A549 (cell line): Measurements from ENCODE around the gene MMP14. TPM values are rescaled to one million over a fixed set of nuclear protein-coding genes. Genes with fewer than 3 reads are reported as not detected.
A peak's percentile ranks its signal among the peaks of the same experiment; 100 is the strongest.

ENCODE experiments used
- ATAC-seq, 2 experiments: fragments of 200-7000 bp in 1 of 2; fragments of >200 bp in 1 of 2; cut with Nextera tagmentation in 1 of 2; cut with Tn5 transposase in 1 of 2; 3 replicates each; pipeline versions ENCODE4 v1.8.0 to v1.9.1; 2018 to 2020; ENCODE audit warnings: mild to moderate bottlenecking in 1 of 2, moderate library complexity in 1 of 2
- CTCF ChIA-PET: fragments of 300-600 bp; sonication (Branson Sonifier 250); formaldehyde crosslinking; extraction: SDS; loops from one replicate; lab custom pipeline; 2021; ENCODE audit warnings: antibody characterized with exemption, inconsistent platforms; lab: Yijun Ruan, JAX
- POLR2A ChIA-PET: fragments of 350-600 bp; formaldehyde crosslinking; extraction: SDS; loops from one replicate; lab custom pipeline; 2021; ENCODE audit warnings: antibody characterized with exemption, inconsistent platforms; lab: Yijun Ruan, JAX
- DNase-seq, 2 experiments: peaks; one replicate each; pipeline versions ENCODE4 v3.0.0 to v3.0.0-alpha.2; 2011 to 2016; ENCODE audit warnings: low read depth in 1 of 2, low spot score in 1 of 2
- FAIRE-seq: peaks from 2 replicates; lab custom pipeline; 2011; peaks lifted over from hg19 to GRCh38; lab: Jason Lieb, UNC
- H3K27ac ChIP-seq, 2 experiments: fragments of >200 bp; sonication (Bioruptor Twin); formaldehyde crosslinking; 3 replicates each; pipeline ENCODE4 v1.5.1; 2016 to 2017
- H3K4me1 ChIP-seq: fragments of >200 bp; sonication (Bioruptor Twin); formaldehyde crosslinking; 3 replicates; pipeline ENCODE4 v1.6.1; 2016
- H3K4me2 ChIP-seq: fragments of >200 bp; sonication (Bioruptor Twin); formaldehyde crosslinking; 3 replicates; pipeline ENCODE4 v1.6.1; 2016
- H3K4me3 ChIP-seq: fragments of >200 bp; sonication (Bioruptor Twin); formaldehyde crosslinking; 3 replicates; pipeline ENCODE4 v1.5.1; 2016
- H3K9me3 ChIP-seq: fragments of >200 bp; sonication (Bioruptor Twin); formaldehyde crosslinking; 3 replicates; pipeline ENCODE4 v1.6.1; 2016
- CBX2 ChIP-seq: fragments of 200-600 bp; sonication (generic); IDR thresholded peaks from 2 replicates; pipeline ENCODE4 v1.6.1; 2016; ENCODE audit warnings: low read depth, mild to moderate bottlenecking, borderline replicate concordance
- CBX8 ChIP-seq: fragments of 200-600 bp; sonication (generic); IDR thresholded peaks from 2 replicates; pipeline ENCODE4 v1.6.1; 2016
- CTCF ChIP-seq: fragments of >200 bp; sonication (Bioruptor Twin); formaldehyde crosslinking; IDR thresholded peaks from 3 replicates; pipeline ENCODE4 v1.5.1; 2016
- EP300 ChIP-seq, 2 experiments: fragments of >200 bp; sonication (Bioruptor Twin); formaldehyde crosslinking; IDR thresholded peaks; 2 replicates in 1 of 2; 3 replicates in 1 of 2; pipeline ENCODE4 v1.6.1; 2016 to 2017
- ESRRA ChIP-seq: fragments of 150-350 bp; IDR thresholded peaks from 2 replicates; pipeline ENCODE4 v1.6.1; 2014; ENCODE audit warnings: mild to moderate bottlenecking, low read length, borderline replicate concordance
- FOSL2 ChIP-seq, 2 experiments: fragments of 450-650 bp in 1 of 2; fragments of >200 bp in 1 of 2; sonication (Bioruptor Twin) in 1 of 2; formaldehyde crosslinking; IDR thresholded peaks; 2 replicates each; pipeline versions ENCODE4 v1.5.0 to v1.6.1; 2016 to 2020; ENCODE audit warnings: mild to moderate bottlenecking in 1 of 2, moderate library complexity in 1 of 2
- FOXS1 ChIP-seq: fragments of 250-450 bp; sonication (Bioruptor Pico); IDR thresholded peaks from 2 replicates; pipeline ENCODE4 v1.5.0; 2020; ENCODE audit warnings: mild to moderate bottlenecking, moderate library complexity
- HEYL ChIP-seq: fragments of 250-450 bp; sonication (Bioruptor Pico); IDR thresholded peaks from 2 replicates; pipeline ENCODE4 v1.8.0; 2021; ENCODE audit warnings: mild to moderate bottlenecking, moderate library complexity
- HOXB13 ChIP-seq: fragments of 250-450 bp; sonication (Bioruptor Pico); IDR thresholded peaks from 2 replicates; pipeline ENCODE4 v1.5.0; 2020; ENCODE audit warnings: low read depth, mild to moderate bottlenecking, moderate library complexity
- JUN ChIP-seq, 2 experiments: fragments of >200 bp; sonication (Bioruptor Twin); formaldehyde crosslinking; IDR thresholded peaks; 2 replicates in 1 of 2; 3 replicates in 1 of 2; pipeline ENCODE4 v1.6.1; 2016 to 2017
- JUNB ChIP-seq: fragments of >200 bp; sonication (Bioruptor Twin); formaldehyde crosslinking; IDR thresholded peaks from 2 replicates; pipeline ENCODE4 v1.6.1; 2016
- KDM1A ChIP-seq: fragments of 200-600 bp; sonication (generic); IDR thresholded peaks from 2 replicates; pipeline ENCODE4 v1.6.1; 2016; ENCODE audit warnings: low read depth, mild to moderate bottlenecking
- MAFK ChIP-seq: fragments of 450-650 bp; IDR thresholded peaks from 2 replicates; pipeline ENCODE4 v1.6.1; 2014; ENCODE audit not compliant: partially characterized antibody
- MAX ChIP-seq: IDR thresholded peaks from 2 replicates; pipeline ENCODE4 v1.6.1; 2012
- MYC ChIP-seq: IDR thresholded peaks from 2 replicates; pipeline ENCODE4 v1.6.1; 2012; ENCODE audit warnings: mild to moderate bottlenecking, inconsistent platforms, low read length, improper control_type of control experiment, borderline replicate concordance
- NPAS2 ChIP-seq: fragments of 250-450 bp; sonication (Bioruptor Pico); IDR thresholded peaks from 2 replicates; pipeline ENCODE4 v1.8.0; 2022; ENCODE audit warnings: mild to moderate bottlenecking, moderate library complexity, borderline replicate concordance
- NR3C1 ChIP-seq: fragments of >200 bp; sonication (Bioruptor Twin); formaldehyde crosslinking; IDR thresholded peaks from 3 replicates; pipeline ENCODE4 v1.6.1; 2017
- PHF8 ChIP-seq: fragments of 200-600 bp; sonication (generic); IDR thresholded peaks from 2 replicates; pipeline ENCODE4 v1.6.1; 2016; ENCODE audit warnings: low read depth, mild to moderate bottlenecking, antibody characterized with exemption, moderate library complexity, borderline replicate concordance
- POLR2A ChIP-seq: IDR thresholded peaks from 2 replicates; pipeline ENCODE4 v1.6.1; 2012; ENCODE audit warnings: mild to moderate bottlenecking, low read length
- POLR2AphosphoS2 ChIP-seq: conservative IDR thresholded peaks from 2 replicates; pipeline ENCODE4 v1.6.1; 2012; ENCODE audit warnings: low read length, improper control_type of control experiment, inconsistent platforms
- ZC3H11A ChIP-seq: fragments of 450-650 bp; IDR thresholded peaks from 2 replicates; pipeline ENCODE4 v1.6.1; 2014; ENCODE audit warnings: antibody characterized with exemption, mild to moderate bottlenecking
- ZNF302 ChIP-seq: fragments of 250-450 bp; sonication (Bioruptor Pico); IDR thresholded peaks from 2 replicates; pipeline ENCODE4 v1.9.0; 2021; ENCODE audit warnings: inconsistent platforms, mild to moderate bottlenecking, moderate library complexity
- WGBS: methylation state at CpG from one replicate; pipeline ENCODE4 v1.1.6; 2017; ENCODE audit errors: missing lambda C conversion rate; 5-methylcytosine and 5-hydroxymethylcytosine counted together
- polyA plus RNA-seq, 4 experiments: library from polyadenylated mRNA; depleted of rRNA in 3 of 4; stranded (reverse); fragments of >200 nt; fragmentation: RNase III in 1 of 4; extraction: RNeasy Plus Mini Kit Qiagen cat#74134 plus additional on column Dnase treatment in 1 of 4; gene quantifications; 2 replicates in 3 of 4; 3 replicates in 1 of 4; pipeline ENCODE4 v1.2.3, GENCODE V29; 2011 to 2017
- TF ChIP-seq, protein P1 (sequence below): fragments of 250-450 bp; sonication (Bioruptor Pico); IDR thresholded peaks from 2 replicates; pipeline ENCODE4 v1.5.0; 2021; ENCODE audit warnings: mild to moderate bottlenecking, moderate library complexity, borderline replicate concordance
- TF ChIP-seq, protein P2 (sequence below): IDR thresholded peaks from 2 replicates; pipeline ENCODE4 v1.6.1; 2012; ENCODE audit warnings: low read depth, borderline replicate concordance
- TF ChIP-seq, protein P3 (sequence below): IDR thresholded peaks from 2 replicates; pipeline ENCODE4 v1.6.1; 2012
- TF ChIP-seq, protein P4 (sequence below): fragments of 250-450 bp; sonication (Bioruptor Pico); IDR thresholded peaks from 2 replicates; pipeline ENCODE4 v1.5.0; 2020; ENCODE audit warnings: low read depth, mild to moderate bottlenecking, moderate library complexity

MMP14 gene
- polyA plus RNA-seq, 2 of the 4 experiments (the other 2 are of a cell fraction) = 1.5 to 1.9 TPM

DNA sequence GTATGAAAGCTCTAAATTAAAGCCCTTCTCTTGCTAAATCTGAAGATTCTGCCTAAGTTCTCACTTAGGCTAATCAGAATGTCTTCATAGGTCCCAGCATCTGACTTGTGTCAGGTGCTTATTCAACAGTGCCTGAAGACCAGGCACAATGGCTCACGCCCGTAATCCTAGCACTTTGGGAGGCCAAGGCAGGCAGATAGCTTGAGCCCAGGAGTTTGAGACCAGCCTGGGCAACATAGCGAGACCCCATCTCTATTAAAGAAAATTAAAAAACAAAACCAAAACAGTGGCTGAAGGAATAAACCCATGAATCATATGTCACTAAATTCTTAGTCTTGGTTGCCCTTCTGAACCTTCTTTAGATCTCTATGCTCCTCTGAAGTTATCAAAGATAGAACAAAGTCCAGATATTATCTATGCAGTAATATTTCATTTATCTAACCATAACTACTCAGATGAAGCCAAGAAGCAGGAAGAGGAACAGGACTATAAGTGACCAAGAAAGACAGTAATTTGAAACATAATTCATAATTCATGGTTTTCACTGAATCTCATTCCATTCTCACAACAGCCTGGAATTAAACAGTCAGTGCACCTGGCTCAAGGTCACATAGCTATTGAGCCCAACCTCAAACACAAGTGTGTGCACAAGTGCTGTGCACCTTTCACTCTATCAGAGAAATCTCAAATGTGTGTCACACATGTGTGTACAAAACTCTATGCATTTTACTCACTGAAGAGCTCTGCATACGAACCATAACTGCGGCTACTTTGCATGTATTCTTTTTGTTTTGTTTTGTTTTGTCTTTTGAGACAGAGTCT is 27.8 kb upstream of the MMP14 start:
- DNase-seq = no peak
- POLR2A ChIA-PET = interaction anchor here (0.6 kb wide), 1 partner anchor 11 kb away, joined by 3 read pairs; no protein-coding TSS in a partner anchor
- Histone ChIP-seq H3K27ac (no peak overlapping the region; a peak in 1 of 6 replicates), H3K9me3 (no peaks in the 10 kb centered on the region), H3K4me2 (peak overlapping the region; percentile 27; the same call in 1 of the 3 replicates), H3K4me3 (no peak overlapping the region), H3K4me1 (peaks cover 18% of the 10 kb centered on the region)
- TF ChIP-seq EP300 (IDR thresholded peaks at IDR 0.05) (no peak), POLR2AphosphoS2 (no peak), CBX8 (no peak), MAX (no peak), HOXB13 (CRISPR knock-in tag) (no peak)
- TF ChIP-seq, protein P1, sequence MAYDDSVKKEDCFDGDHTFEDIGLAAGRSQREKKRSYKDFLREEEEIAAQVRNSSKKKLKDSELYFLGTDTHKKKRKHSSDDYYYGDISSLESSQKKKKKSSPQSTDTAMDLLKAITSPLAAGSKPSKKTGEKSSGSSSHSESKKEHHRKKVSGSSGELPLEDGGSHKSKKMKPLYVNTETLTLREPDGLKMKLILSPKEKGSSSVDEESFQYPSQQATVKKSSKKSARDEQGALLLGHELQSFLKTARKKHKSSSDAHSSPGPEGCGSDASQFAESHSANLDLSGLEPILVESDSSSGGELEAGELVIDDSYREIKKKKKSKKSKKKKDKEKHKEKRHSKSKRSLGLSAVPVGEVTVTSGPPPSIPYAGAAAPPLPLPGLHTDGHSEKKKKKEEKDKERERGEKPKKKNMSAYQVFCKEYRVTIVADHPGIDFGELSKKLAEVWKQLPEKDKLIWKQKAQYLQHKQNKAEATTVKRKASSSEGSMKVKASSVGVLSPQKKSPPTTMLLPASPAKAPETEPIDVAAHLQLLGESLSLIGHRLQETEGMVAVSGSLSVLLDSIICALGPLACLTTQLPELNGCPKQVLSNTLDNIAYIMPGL = no peak
- WGBS = 65% methylated on average over 5 of the region's 5 CpGs
- FAIRE-seq = no peak
- ATAC-seq = no peak
- CTCF ChIA-PET = interaction anchor here (0.5 to 2.3 kb wide), 10 partner anchors 11 to 239 kb away, joined by 3 to 8 read pairs (median 4); no protein-coding TSS in a partner anchor

- 57% methylated on average over 2 of the region's 2 CpGs for WGBS
- DNase-seq = no peak
- Histone ChIP-seq H3K4me2 (no peak overlapping the region), H3K4me1 (peaks cover 38% of the 10 kb centered on the region), H3K9me3 (no peaks in the 10 kb centered on the region), H3K4me3 (no peak overlapping the region), H3K27ac (no peak overlapping the region)
- no peak for TF ChIP-seq POLR2A
- TF ChIP-seq NR3C1 = no peak
- no peak for TF ChIP-seq ESRRA
- TF ChIP-seq ZC3H11A = no peak
- no peak for TF ChIP-seq HEYL (CRISPR knock-in tag)
- no peak for TF ChIP-seq FOSL2 (IDR thresholded peaks at IDR 0.05)
- TF ChIP-seq FOSL2 (CRISPR knock-in tag; IDR thresholded peaks at IDR 0.05) = no peak
- no peak for TF ChIP-seq NPAS2 (CRISPR knock-in tag)
- no peak for TF ChIP-seq CTCF
- TF ChIP-seq MAFK = no peak
- no peak for TF ChIP-seq JUNB
- TF ChIP-seq FOXS1 (CRISPR knock-in tag) = no peak
- TF ChIP-seq ZNF302 = no peak
- TF ChIP-seq KDM1A = no peak
- no peak for TF ChIP-seq CBX2
- TF ChIP-seq JUN (IDR thresholded peaks at IDR 0.05) = no peak
- TF ChIP-seq, protein P2, sequence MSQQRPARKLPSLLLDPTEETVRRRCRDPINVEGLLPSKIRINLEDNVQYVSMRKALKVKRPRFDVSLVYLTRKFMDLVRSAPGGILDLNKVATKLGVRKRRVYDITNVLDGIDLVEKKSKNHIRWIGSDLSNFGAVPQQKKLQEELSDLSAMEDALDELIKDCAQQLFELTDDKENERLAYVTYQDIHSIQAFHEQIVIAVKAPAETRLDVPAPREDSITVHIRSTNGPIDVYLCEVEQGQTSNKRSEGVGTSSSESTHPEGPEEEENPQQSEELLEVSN = no peak
- TF ChIP-seq MYC = no peak
- no peak for TF ChIP-seq PHF8
- TF ChIP-seq, protein P3, sequence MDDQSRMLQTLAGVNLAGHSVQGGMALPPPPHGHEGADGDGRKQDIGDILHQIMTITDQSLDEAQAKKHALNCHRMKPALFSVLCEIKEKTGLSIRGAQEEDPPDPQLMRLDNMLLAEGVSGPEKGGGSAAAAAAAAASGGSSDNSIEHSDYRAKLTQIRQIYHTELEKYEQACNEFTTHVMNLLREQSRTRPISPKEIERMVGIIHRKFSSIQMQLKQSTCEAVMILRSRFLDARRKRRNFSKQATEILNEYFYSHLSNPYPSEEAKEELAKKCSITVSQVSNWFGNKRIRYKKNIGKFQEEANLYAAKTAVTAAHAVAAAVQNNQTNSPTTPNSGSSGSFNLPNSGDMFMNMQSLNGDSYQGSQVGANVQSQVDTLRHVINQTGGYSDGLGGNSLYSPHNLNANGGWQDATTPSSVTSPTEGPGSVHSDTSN = no peak
- TF ChIP-seq, protein P4, sequence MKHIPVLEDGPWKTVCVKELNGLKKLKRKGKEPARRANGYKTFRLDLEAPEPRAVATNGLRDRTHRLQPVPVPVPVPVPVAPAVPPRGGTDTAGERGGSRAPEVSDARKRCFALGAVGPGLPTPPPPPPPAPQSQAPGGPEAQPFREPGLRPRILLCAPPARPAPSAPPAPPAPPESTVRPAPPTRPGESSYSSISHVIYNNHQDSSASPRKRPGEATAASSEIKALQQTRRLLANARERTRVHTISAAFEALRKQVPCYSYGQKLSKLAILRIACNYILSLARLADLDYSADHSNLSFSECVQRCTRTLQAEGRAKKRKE (CRISPR knock-in tag) = no peak
- no peak for FAIRE-seq
- CTCF ChIA-PET = interaction anchor here (0.6 to 2.6 kb wide), 8 partner anchors 11 to 383 kb away, joined by 3 to 12 read pairs (median 4); no protein-coding TSS in a partner anchor
- no peak for ATAC-seq
- POLR2A ChIA-PET = interaction anchor here (0.6 kb wide), 1 partner anchor 77 kb away, joined by 3 read pairs; no protein-coding TSS in a partner anchor
Observed at GRCh38 chr14:22811722-22812121, 24.7 kb upstream of the MMP14 start.
